ENCODE results near the gene RGPD3. TPM values are rescaled to one million over a fixed set of nuclear protein-coding genes. Genes with fewer than 3 reads are reported as not detected.
"Not testable (repeated sequence)": the region's sequence is repeated elsewhere in the genome, so short reads cannot be mapped to it uniquely, and the experiment has no call there.

RGPD3 gene
- total RNA-seq, 1 experiment from 2014 or later: not detected

GRCh38 chr2:106510791-106511190 lies 42.6 kb upstream of the RGPD3 start:
- BruUV-seq (replicated peaks); H3K27me3 Mint-ChIP-seq (ENCODE audit: unreplicated experiment); CTCF ChIA-PET: not testable (repeated sequence)

DNA sequence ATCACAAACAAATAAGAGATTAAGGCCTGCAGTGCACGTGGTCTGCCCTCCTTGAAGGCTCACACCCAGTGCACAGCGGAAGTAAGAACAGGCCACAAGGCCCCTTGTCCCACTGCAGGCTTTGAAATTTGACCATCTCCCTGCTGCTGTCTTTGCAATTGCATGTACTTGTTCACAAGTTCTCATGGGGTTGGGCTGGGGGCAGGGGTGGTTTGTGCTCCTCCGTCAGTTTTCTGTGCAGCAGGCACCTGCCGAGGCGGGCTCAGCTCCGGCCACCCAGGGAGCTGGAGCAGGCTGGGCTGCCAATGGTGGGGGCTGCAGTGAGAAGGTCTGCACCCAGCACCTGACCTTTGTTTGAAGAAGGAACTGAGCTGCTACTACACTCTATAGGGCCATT lies 41.2 kb upstream of the RGPD3 start:
- H3K27ac Mint-ChIP-seq (ENCODE audit: unreplicated experiment); H3K36me3 Mint-ChIP-seq (ENCODE audit: insufficient read depth, unreplicated experiment); H3K4me3 Mint-ChIP-seq (ENCODE audit: low read depth, unreplicated experiment); intact Hi-C loops (cut with micrococcal nuclease; ENCODE audit: unreplicated experiment); H3K27me3 Mint-ChIP-seq (ENCODE audit: unreplicated experiment); H3K4me1 Mint-ChIP-seq (ENCODE audit: low read depth, unreplicated experiment); BruUV-seq (replicated peaks); H3K9me3 Mint-ChIP-seq (ENCODE audit: low read depth, unreplicated experiment); DNase-seq; CTCF ChIA-PET: not testable (repeated sequence)

More at GRCh38 chr2:106510791-106511190, 42.6 kb upstream of the RGPD3 start:
- H3K9me3 Mint-ChIP-seq (ENCODE audit: low read depth, unreplicated experiment); intact Hi-C loops (cut with micrococcal nuclease; ENCODE audit: unreplicated experiment); H3K4me3 Mint-ChIP-seq (ENCODE audit: low read depth, unreplicated experiment); DNase-seq; H3K36me3 Mint-ChIP-seq (ENCODE audit: insufficient read depth, unreplicated experiment); H3K27ac Mint-ChIP-seq (ENCODE audit: unreplicated experiment): not testable (repeated sequence)
- peaks cover 16% of the 10 kb centered on the region for H3K4me1 Mint-ChIP-seq (ENCODE audit: low read depth, unreplicated experiment)

- BruUV-seq (replicated peaks); H3K4me1 Mint-ChIP-seq (ENCODE audit: low read depth, unreplicated experiment); H3K36me3 Mint-ChIP-seq (ENCODE audit: insufficient read depth, unreplicated experiment); H3K4me3 Mint-ChIP-seq (ENCODE audit: low read depth, unreplicated experiment); H3K9me3 Mint-ChIP-seq (ENCODE audit: low read depth, unreplicated experiment); CTCF ChIA-PET; DNase-seq; H3K27ac Mint-ChIP-seq (ENCODE audit: unreplicated experiment); intact Hi-C loops (cut with micrococcal nuclease; ENCODE audit: unreplicated experiment); H3K27me3 Mint-ChIP-seq (ENCODE audit: unreplicated experiment): not testable (repeated sequence)
Observed at GRCh38 chr2:106508660-106509373, 40.6 kb upstream of the RGPD3 start.

DNA sequence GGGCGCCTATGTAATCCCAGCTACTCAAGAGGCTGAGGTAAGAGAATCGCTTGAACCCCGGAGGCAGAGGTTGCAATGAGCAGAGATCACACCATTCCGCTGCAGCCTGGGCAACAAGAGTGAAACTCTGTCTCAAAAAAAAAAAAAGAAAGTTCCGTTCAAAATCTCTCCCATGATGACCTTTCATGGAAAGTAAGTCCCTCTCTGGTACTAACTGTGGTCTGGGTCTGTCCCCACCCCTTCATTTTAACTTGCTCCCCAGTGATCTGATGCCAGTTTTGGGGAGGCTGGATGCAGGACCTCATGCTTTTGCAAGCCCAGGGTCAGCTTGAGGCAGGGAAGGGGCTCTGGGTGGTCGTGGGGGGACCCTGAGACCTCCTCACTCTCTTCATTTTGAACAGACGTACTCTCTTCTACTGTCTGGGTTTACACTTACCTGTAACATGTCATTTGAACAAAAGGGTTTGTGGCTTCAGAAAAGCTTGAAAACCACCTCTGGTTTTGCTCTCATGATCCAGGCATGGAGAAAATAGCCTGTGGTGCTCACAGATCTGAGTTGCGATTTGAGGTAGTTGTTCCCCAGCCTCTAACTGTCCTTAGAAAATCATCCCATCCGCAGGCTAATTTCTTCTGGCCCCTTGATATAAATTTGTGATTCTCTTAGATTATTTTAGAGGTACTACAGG lies 37.9 kb upstream of the RGPD3 start:
- DNase-seq; BruUV-seq (replicated peaks); H3K36me3 Mint-ChIP-seq (ENCODE audit: insufficient read depth, unreplicated experiment); intact Hi-C loops (cut with micrococcal nuclease; ENCODE audit: unreplicated experiment); H3K27ac Mint-ChIP-seq (ENCODE audit: unreplicated experiment); H3K4me1 Mint-ChIP-seq (ENCODE audit: low read depth, unreplicated experiment); H3K9me3 Mint-ChIP-seq (ENCODE audit: low read depth, unreplicated experiment); H3K4me3 Mint-ChIP-seq (ENCODE audit: low read depth, unreplicated experiment); H3K27me3 Mint-ChIP-seq (ENCODE audit: unreplicated experiment); CTCF ChIA-PET: not testable (repeated sequence)

GRCh38 chr2:106504787-106505186 lies 36.6 kb upstream of the RGPD3 start:
- BruUV-seq (replicated peaks); H3K4me1 Mint-ChIP-seq (ENCODE audit: low read depth, unreplicated experiment); H3K36me3 Mint-ChIP-seq (ENCODE audit: insufficient read depth, unreplicated experiment); H3K4me3 Mint-ChIP-seq (ENCODE audit: low read depth, unreplicated experiment); intact Hi-C loops (cut with micrococcal nuclease; ENCODE audit: unreplicated experiment); H3K9me3 Mint-ChIP-seq (ENCODE audit: low read depth, unreplicated experiment); CTCF ChIA-PET; H3K27me3 Mint-ChIP-seq (ENCODE audit: unreplicated experiment); DNase-seq; H3K27ac Mint-ChIP-seq (ENCODE audit: unreplicated experiment): not testable (repeated sequence)

DNA sequence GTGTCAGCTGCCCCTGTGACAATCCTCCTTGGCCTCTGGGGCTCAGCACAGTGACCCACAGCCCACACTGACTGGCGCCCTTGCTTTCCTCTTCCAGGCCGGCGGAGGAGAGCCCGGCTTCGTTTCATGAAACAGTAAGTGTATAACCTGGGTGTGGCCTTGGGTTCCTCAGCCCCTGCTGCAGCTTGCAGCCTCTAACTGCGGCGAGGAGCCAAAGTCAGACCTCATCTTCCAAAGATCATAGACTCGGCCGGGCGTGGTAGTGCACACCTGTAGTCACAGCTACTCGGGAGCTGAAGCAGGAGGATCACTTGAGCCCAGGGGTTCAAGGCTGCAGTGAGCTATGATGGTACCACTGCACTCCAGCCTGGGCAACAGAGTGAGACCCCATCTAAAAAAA lies 36.0 kb upstream of the RGPD3 start:
- H3K9me3 Mint-ChIP-seq (ENCODE audit: low read depth, unreplicated experiment); H3K4me3 Mint-ChIP-seq (ENCODE audit: low read depth, unreplicated experiment); DNase-seq; BruUV-seq (replicated peaks); H3K4me1 Mint-ChIP-seq (ENCODE audit: low read depth, unreplicated experiment); H3K27ac Mint-ChIP-seq (ENCODE audit: unreplicated experiment); CTCF ChIA-PET; H3K27me3 Mint-ChIP-seq (ENCODE audit: unreplicated experiment); H3K36me3 Mint-ChIP-seq (ENCODE audit: insufficient read depth, unreplicated experiment); intact Hi-C loops (cut with micrococcal nuclease; ENCODE audit: unreplicated experiment): not testable (repeated sequence)

DNA sequence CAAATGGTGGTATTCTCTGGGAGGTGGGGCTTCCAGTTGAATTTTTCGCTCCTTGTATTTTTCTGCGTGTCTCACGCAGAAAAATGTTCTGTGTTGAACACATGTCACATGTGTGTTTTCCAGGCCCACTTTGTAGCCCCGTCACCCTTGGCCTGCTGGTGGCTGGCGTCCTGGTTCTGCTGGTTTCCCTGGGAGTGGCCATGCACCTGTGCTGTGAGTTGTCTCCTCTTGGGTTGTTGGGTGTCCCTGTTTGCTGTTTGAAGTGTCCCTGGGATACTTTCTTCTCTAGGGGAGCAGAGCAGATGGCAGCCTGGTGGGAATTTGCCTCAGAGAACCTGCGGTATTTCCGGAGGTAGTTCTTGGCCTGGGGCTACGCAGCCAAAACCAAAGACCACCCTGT lies 34.1 kb upstream of the RGPD3 start:
- BruUV-seq (replicated peaks); H3K4me1 Mint-ChIP-seq (ENCODE audit: low read depth, unreplicated experiment); H3K9me3 Mint-ChIP-seq (ENCODE audit: low read depth, unreplicated experiment); DNase-seq; H3K27ac Mint-ChIP-seq (ENCODE audit: unreplicated experiment); intact Hi-C loops (cut with micrococcal nuclease; ENCODE audit: unreplicated experiment); H3K27me3 Mint-ChIP-seq (ENCODE audit: unreplicated experiment); H3K4me3 Mint-ChIP-seq (ENCODE audit: low read depth, unreplicated experiment); H3K36me3 Mint-ChIP-seq (ENCODE audit: insufficient read depth, unreplicated experiment): not testable (repeated sequence)
- CTCF ChIA-PET: interaction anchor here (0.7 kb wide), 1 partner anchor 1678 kb away, joined by 8 read pairs; no protein-coding TSS in a partner anchor

- H3K27ac Mint-ChIP-seq (ENCODE audit: unreplicated experiment); H3K4me3 Mint-ChIP-seq (ENCODE audit: low read depth, unreplicated experiment); DNase-seq; H3K4me1 Mint-ChIP-seq (ENCODE audit: low read depth, unreplicated experiment); H3K9me3 Mint-ChIP-seq (ENCODE audit: low read depth, unreplicated experiment); H3K27me3 Mint-ChIP-seq (ENCODE audit: unreplicated experiment); BruUV-seq (replicated peaks); CTCF ChIA-PET; intact Hi-C loops (cut with micrococcal nuclease; ENCODE audit: unreplicated experiment); H3K36me3 Mint-ChIP-seq (ENCODE audit: insufficient read depth, unreplicated experiment): not testable (repeated sequence)
Observed at GRCh38 chr2:106500350-106500749, 32.1 kb upstream of the RGPD3 start.

- CTCF ChIA-PET; H3K27ac Mint-ChIP-seq (ENCODE audit: unreplicated experiment); intact Hi-C loops (cut with micrococcal nuclease; ENCODE audit: unreplicated experiment); BruUV-seq (replicated peaks); H3K4me1 Mint-ChIP-seq (ENCODE audit: low read depth, unreplicated experiment); H3K9me3 Mint-ChIP-seq (ENCODE audit: low read depth, unreplicated experiment); H3K36me3 Mint-ChIP-seq (ENCODE audit: insufficient read depth, unreplicated experiment); H3K4me3 Mint-ChIP-seq (ENCODE audit: low read depth, unreplicated experiment); H3K27me3 Mint-ChIP-seq (ENCODE audit: unreplicated experiment); DNase-seq: not testable (repeated sequence)
Observed at GRCh38 chr2:106498549-106498948, 30.3 kb upstream of the RGPD3 start.

DNA sequence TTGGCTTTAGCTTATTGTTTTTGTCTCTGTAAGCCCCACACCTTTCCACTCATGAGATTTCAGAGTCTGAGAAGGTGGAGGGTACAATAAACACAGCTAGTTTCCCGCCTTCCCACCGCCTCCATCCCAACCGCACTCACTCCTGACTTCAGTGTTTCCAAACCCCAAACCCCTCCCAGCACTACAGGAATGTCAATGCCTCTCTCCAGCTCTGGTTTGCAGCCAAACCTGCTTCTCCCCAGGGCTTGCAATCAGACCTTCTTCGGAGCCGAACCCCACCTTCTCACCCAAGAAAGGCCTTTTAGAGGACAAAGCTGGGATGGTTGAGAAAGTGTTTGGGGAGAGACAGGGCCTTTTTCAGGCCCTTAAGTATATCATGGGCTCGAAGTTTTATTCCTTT lies 24.7 kb upstream of the RGPD3 start:
- H3K4me1 Mint-ChIP-seq (ENCODE audit: low read depth, unreplicated experiment); H3K4me3 Mint-ChIP-seq (ENCODE audit: low read depth, unreplicated experiment); H3K27ac Mint-ChIP-seq (ENCODE audit: unreplicated experiment); DNase-seq; H3K36me3 Mint-ChIP-seq (ENCODE audit: insufficient read depth, unreplicated experiment); H3K27me3 Mint-ChIP-seq (ENCODE audit: unreplicated experiment); CTCF ChIA-PET; intact Hi-C loops (cut with micrococcal nuclease; ENCODE audit: unreplicated experiment); BruUV-seq (replicated peaks); H3K9me3 Mint-ChIP-seq (ENCODE audit: low read depth, unreplicated experiment): not testable (repeated sequence)
